Neural cell (in vitro differentiated cells): ENCODE measurements around the gene CCDC127.

Source experiments
- CTCF ChIP-seq: fragments of 450-650 bp; IDR thresholded peaks from 2 replicates; pipeline ENCODE4 v1.5.1; 2014; ENCODE audit warnings: antibody characterized with exemption, mild to moderate bottlenecking, moderate library complexity; ENCODE audit not compliant: poor library complexity, severe bottlenecking
- EP300 ChIP-seq: fragments of 450-650 bp; conservative IDR thresholded peaks from 2 replicates; pipeline ENCODE4 v1.6.1; 2014; ENCODE audit warnings: antibody characterized with exemption, mild to moderate bottlenecking, moderate library complexity; ENCODE audit not compliant: poor library complexity, severe bottlenecking
- TAF1 ChIP-seq: IDR thresholded peaks from 2 replicates; pipeline ENCODE4 v1.6.1; 2012; ENCODE audit warnings: low read depth

GRCh38 chr5:223791-224190, 5.8 kb upstream of the CCDC127 start:
- TF ChIP-seq CTCF (no peak), TAF1 (no peak), EP300 (no peak)
